DND-41 (cell line): ENCODE results near the gene LZTFL1.

Source experiments
- ATAC-seq: fragments of 200-7000 bp; cut with Tn5 transposase; 3 replicates; pipeline ENCODE4 v1.9.1; 2021; ENCODE audit warnings: low read depth; ENCODE audit not compliant: insufficient read depth
- DNase-seq: peaks from one replicate; pipeline ENCODE4 v3.0.0-alpha.2; 2020
- H2AFZ ChIP-seq: 2 replicates; pipeline ENCODE4 v1.6.0; 2012; ENCODE audit warnings: low read depth, low read length
- H3K27ac ChIP-seq: 2 replicates; pipeline ENCODE4 v1.5.1; 2012; ENCODE audit warnings: low read length, inconsistent platforms
- H3K27me3 ChIP-seq: fragments of 200-600 bp; sonication (generic); 2 replicates; pipeline ENCODE4 v1.6.0; 2012; ENCODE audit warnings: low read length, mild to moderate bottlenecking, inconsistent platforms; ENCODE audit not compliant: insufficient read depth, poor library complexity
- H3K36me3 ChIP-seq: 2 replicates; pipeline ENCODE4 v1.5.1; 2012; ENCODE audit warnings: low read length, inconsistent platforms; ENCODE audit not compliant: insufficient read depth
- H3K4me1 ChIP-seq: 2 replicates; pipeline ENCODE4 v1.5.1; 2012; ENCODE audit warnings: mild to moderate bottlenecking, low read length; ENCODE audit not compliant: insufficient read depth
- H3K4me2 ChIP-seq: 2 replicates; pipeline ENCODE4 v1.6.0; 2012; ENCODE audit warnings: mild to moderate bottlenecking, moderate library complexity, low read length, inconsistent platforms; ENCODE audit not compliant: insufficient read depth
- H3K4me3 ChIP-seq, 2 experiments: fragments of 200-600 bp in 1 of 2; shearing (Covaris generic) in 1 of 2; 2 replicates each; pipeline ENCODE4 v1.5.1; 2012 to 2016; ENCODE audit warnings: inconsistent platforms in 2 of 2, low read length in 2 of 2, mild to moderate bottlenecking in 2 of 2, low read depth in 1 of 2, moderate library complexity in 1 of 2
- H3K79me2 ChIP-seq: 2 replicates; pipeline ENCODE4 v1.6.0; 2012; ENCODE audit warnings: low read length, inconsistent platforms; ENCODE audit not compliant: insufficient read depth
- H3K9ac ChIP-seq: 2 replicates; pipeline ENCODE4 v1.6.0; 2012; ENCODE audit warnings: low read depth, mild to moderate bottlenecking, inconsistent platforms, low read length, moderate library complexity
- H3K9me3 ChIP-seq: 2 replicates; pipeline ENCODE4 v1.5.1; 2012; ENCODE audit warnings: low read length, moderate library complexity, mild to moderate bottlenecking, inconsistent platforms; ENCODE audit not compliant: insufficient read depth, severe bottlenecking
- H4K20me1 ChIP-seq: 2 replicates; pipeline ENCODE4 v1.6.0; 2012; ENCODE audit warnings: low read length; ENCODE audit not compliant: insufficient read depth
- EZH2 ChIP-seq: IDR thresholded peaks from 3 replicates; pipeline ENCODE4 v1.6.1; 2012; ENCODE audit warnings: borderline replicate concordance, low read depth, mild to moderate bottlenecking, moderate library complexity, low read length, inconsistent platforms; ENCODE audit not compliant: severe bottlenecking
- TF ChIP-seq, protein P1 (sequence below): IDR thresholded peaks from 2 replicates; pipeline ENCODE4 v1.5.1; 2012; ENCODE audit warnings: borderline replicate concordance, low read length, moderate library complexity, mild to moderate bottlenecking; ENCODE audit not compliant: poor library complexity, severe bottlenecking; ENCODE audit errors: extremely low read depth

The LZTFL1 gene

DNA sequence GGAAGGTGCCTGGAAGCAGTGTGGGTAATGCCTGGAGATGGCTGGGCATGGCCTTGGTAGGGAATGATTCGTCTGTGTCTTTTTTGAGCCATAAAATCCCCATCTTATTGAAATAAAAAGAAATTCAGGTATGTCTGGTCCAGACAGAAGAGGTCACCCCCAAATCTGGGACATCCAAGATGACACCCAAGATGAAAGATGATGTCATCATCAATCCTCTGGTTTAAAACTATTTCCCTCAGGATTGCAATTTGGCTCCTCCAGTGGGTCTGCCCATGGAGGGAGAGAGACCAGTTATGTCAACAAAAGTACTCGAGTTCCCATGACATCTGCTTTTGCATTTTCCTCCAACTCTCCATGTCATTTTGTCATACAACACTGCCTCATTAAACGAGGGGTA is 27.7 kb upstream of the LZTFL1 start:
- H3K27ac ChIP-seq, result peak overlapping the region; percentile 87
- DNase-seq, result no peak
- H3K79me2 ChIP-seq, result peaks cover 94% of the 10 kb centered on the region
- peaks cover 19% of the 10 kb centered on the region for H3K36me3 ChIP-seq
- peak overlapping the region; percentile 54 for H3K4me2 ChIP-seq
- H3K4me3 ChIP-seq, result peak overlapping the region in 1 of 2 experiments; percentile 10; a peak in 2 of 4 replicates
- peak overlapping the region; percentile 56 for H3K9ac ChIP-seq
- H3K27me3 ChIP-seq, result no peaks in the 10 kb centered on the region
- no peak for TF ChIP-seq EZH2
- TF ChIP-seq, protein P1, sequence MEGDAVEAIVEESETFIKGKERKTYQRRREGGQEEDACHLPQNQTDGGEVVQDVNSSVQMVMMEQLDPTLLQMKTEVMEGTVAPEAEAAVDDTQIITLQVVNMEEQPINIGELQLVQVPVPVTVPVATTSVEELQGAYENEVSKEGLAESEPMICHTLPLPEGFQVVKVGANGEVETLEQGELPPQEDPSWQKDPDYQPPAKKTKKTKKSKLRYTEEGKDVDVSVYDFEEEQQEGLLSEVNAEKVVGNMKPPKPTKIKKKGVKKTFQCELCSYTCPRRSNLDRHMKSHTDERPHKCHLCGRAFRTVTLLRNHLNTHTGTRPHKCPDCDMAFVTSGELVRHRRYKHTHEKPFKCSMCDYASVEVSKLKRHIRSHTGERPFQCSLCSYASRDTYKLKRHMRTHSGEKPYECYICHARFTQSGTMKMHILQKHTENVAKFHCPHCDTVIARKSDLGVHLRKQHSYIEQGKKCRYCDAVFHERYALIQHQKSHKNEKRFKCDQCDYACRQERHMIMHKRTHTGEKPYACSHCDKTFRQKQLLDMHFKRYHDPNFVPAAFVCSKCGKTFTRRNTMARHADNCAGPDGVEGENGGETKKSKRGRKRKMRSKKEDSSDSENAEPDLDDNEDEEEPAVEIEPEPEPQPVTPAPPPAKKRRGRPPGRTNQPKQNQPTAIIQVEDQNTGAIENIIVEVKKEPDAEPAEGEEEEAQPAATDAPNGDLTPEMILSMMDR, result no peak
- no peaks in the 10 kb centered on the region for H3K9me3 ChIP-seq
- H2AFZ ChIP-seq, result no peak overlapping the region
- peaks cover 21% of the 10 kb centered on the region; the same call in 1 of the 2 replicates for H4K20me1 ChIP-seq
- no peak for ATAC-seq
- H3K4me1 ChIP-seq, result peaks cover 99% of the 10 kb centered on the region

DNA sequence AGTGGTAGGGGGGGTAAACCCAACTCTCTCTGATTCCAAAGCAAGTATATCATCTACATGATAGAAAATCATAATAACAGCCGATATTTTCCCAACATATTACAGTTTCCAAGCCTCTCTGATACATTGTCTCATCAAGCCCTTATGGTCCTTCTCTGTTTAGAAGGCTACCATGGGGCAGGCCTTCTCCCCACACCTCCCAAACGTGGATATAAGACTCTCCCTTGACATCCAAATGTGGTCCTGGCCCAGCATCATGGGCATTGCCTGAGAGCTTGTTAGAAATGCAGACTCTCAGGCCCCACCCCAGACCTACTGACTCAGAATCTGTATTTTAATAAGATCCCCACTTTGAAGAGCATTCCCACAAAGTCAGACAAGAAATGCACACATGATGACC is 26.7 kb upstream of the LZTFL1 start:
- Histone ChIP-seq H3K27ac (peak overlapping the region; percentile 87), H3K36me3 (peaks cover 18% of the 10 kb centered on the region), H4K20me1 (peaks cover 18% of the 10 kb centered on the region; the same call in 1 of the 2 replicates), H3K27me3 (no peaks in the 10 kb centered on the region), H3K9me3 (no peaks in the 10 kb centered on the region), H3K4me1 (peaks cover 99% of the 10 kb centered on the region), H3K4me2 (peak overlapping the region; percentile 54), H3K79me2 (peaks cover 94% of the 10 kb centered on the region), H3K9ac (peak overlapping the region; percentile 56), H2AFZ (no peak overlapping the region), H3K4me3 (peak overlapping the region in 1 of 2 experiments; percentile 10; a peak in 2 of 4 replicates)
- DNase-seq (no peak), ATAC-seq (no peak)
- no peak for TF ChIP-seq EZH2
- TF ChIP-seq, protein P1, result no peak

DNA sequence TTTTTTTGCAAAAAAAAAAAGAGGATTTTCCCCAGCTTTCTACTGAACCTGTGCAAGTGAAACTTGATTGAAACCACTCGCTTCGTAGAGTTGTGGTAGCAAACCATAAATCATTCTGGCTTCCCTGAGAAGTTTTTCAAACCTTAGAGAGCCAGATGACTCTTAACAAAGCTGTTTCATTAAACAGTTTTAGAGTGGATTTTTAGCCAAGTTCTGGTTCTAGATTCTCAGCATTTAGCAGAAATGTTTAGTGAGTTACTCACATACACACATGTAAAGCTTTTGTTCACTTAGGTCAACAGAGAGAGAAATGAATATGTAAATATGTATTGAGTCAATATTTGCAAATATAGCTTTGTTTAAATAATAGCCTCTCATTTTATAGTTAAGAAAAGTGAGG is 26.3 kb upstream of the LZTFL1 start:
- Histone ChIP-seq H3K9me3 (no peaks in the 10 kb centered on the region), H4K20me1 (peaks cover 23% of the 10 kb centered on the region; the same call in 1 of the 2 replicates), H3K4me1 (peaks cover 99% of the 10 kb centered on the region), H3K27ac (peak overlapping the region; percentile 87), H3K36me3 (peaks cover 22% of the 10 kb centered on the region), H2AFZ (no peak overlapping the region), H3K4me2 (peak overlapping the region; percentile 54), H3K27me3 (no peaks in the 10 kb centered on the region), H3K79me2 (peaks cover 94% of the 10 kb centered on the region), H3K4me3 (no peak overlapping the region), H3K9ac (peak overlapping the region; percentile 56)
- no peak for ATAC-seq
- TF ChIP-seq EZH2, result no peak
- TF ChIP-seq, protein P1, result no peak
- DNase-seq, result no peak
